Measurements from ENCODE around the gene DNAJA4.

DNA sequence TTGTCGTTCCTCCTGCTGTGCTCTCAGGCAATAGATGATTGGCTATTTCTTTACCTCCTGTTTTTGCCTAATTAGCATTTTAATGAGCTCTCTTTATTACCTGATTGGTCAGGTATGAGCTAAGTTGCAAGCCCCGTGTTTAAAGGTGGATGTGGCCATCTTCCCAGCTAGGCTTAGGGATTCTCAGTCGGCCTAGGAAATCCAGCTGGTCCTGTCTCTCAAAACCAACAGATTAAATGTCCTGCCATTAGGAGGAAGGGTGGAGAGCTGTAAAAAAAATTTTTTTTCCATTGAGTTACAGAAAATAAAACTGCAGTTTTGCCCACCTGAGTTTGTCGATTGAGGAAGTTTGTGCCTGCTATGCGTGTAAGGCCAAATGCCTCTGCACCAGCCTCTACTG lies 24.6 kb upstream of the DNAJA4 start:
- TF ChIP-seq, protein P1, sequence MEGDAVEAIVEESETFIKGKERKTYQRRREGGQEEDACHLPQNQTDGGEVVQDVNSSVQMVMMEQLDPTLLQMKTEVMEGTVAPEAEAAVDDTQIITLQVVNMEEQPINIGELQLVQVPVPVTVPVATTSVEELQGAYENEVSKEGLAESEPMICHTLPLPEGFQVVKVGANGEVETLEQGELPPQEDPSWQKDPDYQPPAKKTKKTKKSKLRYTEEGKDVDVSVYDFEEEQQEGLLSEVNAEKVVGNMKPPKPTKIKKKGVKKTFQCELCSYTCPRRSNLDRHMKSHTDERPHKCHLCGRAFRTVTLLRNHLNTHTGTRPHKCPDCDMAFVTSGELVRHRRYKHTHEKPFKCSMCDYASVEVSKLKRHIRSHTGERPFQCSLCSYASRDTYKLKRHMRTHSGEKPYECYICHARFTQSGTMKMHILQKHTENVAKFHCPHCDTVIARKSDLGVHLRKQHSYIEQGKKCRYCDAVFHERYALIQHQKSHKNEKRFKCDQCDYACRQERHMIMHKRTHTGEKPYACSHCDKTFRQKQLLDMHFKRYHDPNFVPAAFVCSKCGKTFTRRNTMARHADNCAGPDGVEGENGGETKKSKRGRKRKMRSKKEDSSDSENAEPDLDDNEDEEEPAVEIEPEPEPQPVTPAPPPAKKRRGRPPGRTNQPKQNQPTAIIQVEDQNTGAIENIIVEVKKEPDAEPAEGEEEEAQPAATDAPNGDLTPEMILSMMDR (IDR thresholded peaks at IDR 0.05) = no peak
- TF ChIP-seq EP300 (IDR thresholded peaks at IDR 0.05) = no peak

Measured in stomach (tissue), 4 donors.